Liver (tissue), 9 donors: ENCODE results near the gene SYTL3. TPM values are rescaled to one million over a fixed set of nuclear protein-coding genes. Genes with fewer than 3 reads are reported as not detected.

ENCODE experiments used
- DNase-seq: peaks from one replicate; pipeline ENCODE4 v3.0.0-alpha.2; 2017; ENCODE audit warnings: low spot score
- H3K27ac ChIP-seq, 2 donors: one replicate each; pipeline ENCODE4 v1.7.0; 2013; ENCODE audit warnings: inconsistent platforms in 2 of 2, low read length in 2 of 2, control low read depth in 1 of 2, low read depth in 1 of 2, mild to moderate bottlenecking in 1 of 2
- H3K27me3 ChIP-seq, 4 donors: one replicate each; pipeline versions ENCODE4 v1.6.1 to v1.7.0; 2013; ENCODE audit warnings: low read length in 3 of 4, inconsistent platforms in 1 of 4, mild to moderate bottlenecking in 1 of 4, moderate library complexity in 1 of 4; ENCODE audit not compliant: control insufficient read depth in 4 of 4, insufficient read depth in 4 of 4
- H3K36me3 ChIP-seq, 4 donors: one replicate each; pipeline versions ENCODE4 v1.6.1 to v1.7.0; 2013; ENCODE audit warnings: low read length in 3 of 4, mild to moderate bottlenecking in 3 of 4, low read depth in 1 of 4, moderate library complexity in 1 of 4; ENCODE audit not compliant: control insufficient read depth in 4 of 4, insufficient read depth in 3 of 4
- H3K4me1 ChIP-seq, 4 donors: one replicate each; pipeline versions ENCODE4 v1.6.1 to v1.7.0; 2013; ENCODE audit warnings: low read length in 3 of 4, mild to moderate bottlenecking in 3 of 4, moderate library complexity in 1 of 4; ENCODE audit not compliant: control insufficient read depth in 4 of 4, insufficient read depth in 4 of 4
- H3K4me3 ChIP-seq, 3 donors: one replicate each; pipeline versions ENCODE4 v1.6.1 to v1.7.0; 2013; ENCODE audit warnings: low read length in 3 of 3, control low read depth in 1 of 3, low read depth in 1 of 3, mild to moderate bottlenecking in 1 of 3
- H3K9ac ChIP-seq, 2 donors: one replicate each; pipeline ENCODE4 v1.7.0; 2013; ENCODE audit warnings: low read length in 2 of 2, mild to moderate bottlenecking in 2 of 2, moderate library complexity in 2 of 2, control low read depth in 1 of 2, low read depth in 1 of 2
- H3K9me3 ChIP-seq, 4 donors: one replicate each; pipeline versions ENCODE4 v1.6.1 to v1.7.0; 2013; ENCODE audit warnings: low read length in 3 of 4; ENCODE audit not compliant: control insufficient read depth in 4 of 4
- ATF3 ChIP-seq: IDR thresholded peaks from 2 replicates; pipeline ENCODE4 v1.6.1; 2016; ENCODE audit warnings: antibody characterized with exemption
- CTCF ChIP-seq: fragments of 150-350 bp; IDR thresholded peaks from 2 replicates; pipeline ENCODE4 v1.5.1; 2017; ENCODE audit warnings: improper control_type of control experiment, low read depth, low read length; ENCODE audit not compliant: missing input control
- FOXA1 ChIP-seq: IDR thresholded peaks from 2 replicates; pipeline ENCODE4 v1.6.1; 2016; ENCODE audit warnings: antibody characterized with exemption
- FOXA2 ChIP-seq: IDR thresholded peaks from 2 replicates; pipeline ENCODE4 v1.6.1; 2016; ENCODE audit warnings: antibody characterized with exemption
- GABPA ChIP-seq, 2 donors: IDR thresholded peaks in 1 of 2; conservative IDR thresholded peaks in 1 of 2; 2 replicates each; pipeline ENCODE4 v1.6.1; 2016; ENCODE audit warnings: antibody characterized with exemption in 2 of 2, mild to moderate bottlenecking in 1 of 2, moderate library complexity in 1 of 2
- HNF4A ChIP-seq, 2 donors: conservative IDR thresholded peaks; 2 replicates each; pipeline ENCODE4 v1.6.1; 2016; ENCODE audit warnings: antibody characterized with exemption in 2 of 2, mild to moderate bottlenecking in 2 of 2
- JUND ChIP-seq, 2 donors: IDR thresholded peaks; 2 replicates each; pipeline ENCODE4 v1.6.1; 2016; ENCODE audit warnings: antibody characterized with exemption in 2 of 2
- MAX ChIP-seq: IDR thresholded peaks from 2 replicates; pipeline ENCODE4 v1.6.1; 2016; ENCODE audit warnings: antibody characterized with exemption
- REST ChIP-seq: IDR thresholded peaks from 2 replicates; pipeline ENCODE4 v1.6.1; 2016; ENCODE audit warnings: antibody characterized with exemption, mild to moderate bottlenecking
- RXRA ChIP-seq, 2 donors: IDR thresholded peaks; 2 replicates each; pipeline ENCODE4 v1.6.1; 2017 to 2018; ENCODE audit warnings: antibody characterized with exemption in 2 of 2, mild to moderate bottlenecking in 1 of 2
- SP1 ChIP-seq: IDR thresholded peaks from 2 replicates; pipeline ENCODE4 v1.6.1; 2018; ENCODE audit warnings: antibody characterized with exemption, mild to moderate bottlenecking
- TAF1 ChIP-seq: conservative IDR thresholded peaks from 2 replicates; pipeline ENCODE4 v1.6.1; 2016; ENCODE audit warnings: antibody characterized with exemption, mild to moderate bottlenecking
- YY1 ChIP-seq: IDR thresholded peaks from 2 replicates; pipeline ENCODE4 v1.6.1; 2016; ENCODE audit warnings: antibody characterized with exemption, mild to moderate bottlenecking
- ZBTB33 ChIP-seq: IDR thresholded peaks from 2 replicates; pipeline ENCODE4 v1.6.1; 2016; ENCODE audit warnings: antibody characterized with exemption
- WGBS: extraction: QIAGEN DNeasy Blood & Tissue Kit; methylation state at CpG from one replicate; pipeline ENCODE4 v1.1.7; 2013; 5-methylcytosine and 5-hydroxymethylcytosine counted together
- polyA plus RNA-seq, 2 donors: library from polyadenylated mRNA; stranded (reverse) in 1 of 2; unstranded in 1 of 2; fragments of 200-250 nt in 1 of 2; fragments of >200 nt in 1 of 2; fragmentation: Nextera tagmentation in 1 of 2; extraction: Ambion mirVana in 1 of 2; gene quantifications; one replicate each; pipeline versions ENCODE4 v1.2.1 to v1.2.3, GENCODE V29; 2013 to 2015
- total RNA-seq, 2 donors: library from RNA; depleted of rRNA; stranded (reverse); fragments of >200 nt; gene quantifications; one replicate each; pipeline ENCODE4 v1.2.3, GENCODE V29; 2014
- donor health status: healthy.
- donor health status: healthy.
- donor health status: healthy.
- donor health status: healthy.
- donor health status: healthy.

Gene SYTL3
- total and polyA plus RNA-seq, 4 donors = 0.28 to 1.7 (median 0.51) TPM

GRCh38 chr6:158642097-158642601, 7.7 kb upstream of the SYTL3 start:
- Histone ChIP-seq H3K9ac (no peak overlapping the region), H3K36me3 (peaks cover 0 to 6% (median 2%) of the 10 kb centered on the region in 4 donors), H3K27ac (peak overlapping the region in 1 of 2 donors; percentile 98), H3K27me3 (no peaks in the 10 kb centered on the region), H3K4me3 (no peak overlapping the region), H3K4me1 (peaks cover 0 to 16% (median 11%) of the 10 kb centered on the region in 4 donors), H3K9me3 (no peaks in the 10 kb centered on the region)
- TF ChIP-seq CTCF (no peak), RXRA (IDR thresholded peaks at IDR 0.05) (peak in 1 of 2 donors; percentile 11)
- peak; percentile 17 for DNase-seq
- 70% methylated on average over 8 of the region's 8 CpGs for WGBS

GRCh38 chr6:158643836-158644230, 6.0 kb upstream of the SYTL3 start:
- peaks cover 0 to 2% (median 0%) of the 10 kb centered on the region in 4 donors for H3K36me3 ChIP-seq
- no peak for DNase-seq
- no peaks in the 10 kb centered on the region for H3K9me3 ChIP-seq
- peak overlapping the region; percentile 40 to 74 for H3K9ac ChIP-seq
- TF ChIP-seq TAF1 (no peak), SP1 (no peak), FOXA1 (no peak), HNF4A (conservative IDR thresholded peaks at IDR 0.05) (no peak), YY1 (no peak), FOXA2 (no peak), CTCF (no peak)
- 8% methylated on average over 21 of the region's 21 CpGs for WGBS
- H3K27ac ChIP-seq = peak overlapping the region; percentile 88 to 98
- no peaks in the 10 kb centered on the region for H3K27me3 ChIP-seq
- H3K4me1 ChIP-seq = peaks cover 0 to 16% (median 11%) of the 10 kb centered on the region in 4 donors
- H3K4me3 ChIP-seq = peak overlapping the region; percentile 63 to 98 (median 94)

- peak within 1 kb of the TSS; percentile 40 to 87 for H3K9ac ChIP-seq
- no peaks in the 10 kb centered on the region for H3K27me3 ChIP-seq
- DNase-seq = peak; percentile 95
- peaks cover 0 to 16% (median 11%) of the 10 kb centered on the region in 4 donors for H3K4me1 ChIP-seq
- under 1% methylated on average over 81 of the region's 81 CpGs for WGBS
- no peaks in the 10 kb centered on the region for H3K36me3 ChIP-seq
- no peaks in the 10 kb centered on the region for H3K9me3 ChIP-seq
- peak within 1 kb of the TSS; percentile 68 to 98 (median 94) for H3K4me3 ChIP-seq
- peak within 1 kb of the TSS; percentile 88 to 98 for H3K27ac ChIP-seq
- TF ChIP-seq FOXA1 = peak; percentile 52
- TF ChIP-seq ATF3 = no peak
- no peak for TF ChIP-seq TAF1
- TF ChIP-seq SP1 = peak; percentile 78
- peak; percentile 74 for TF ChIP-seq REST
- TF ChIP-seq GABPA (IDR thresholded peaks at IDR 0.05 in 1 of 2, conservative IDR thresholded peaks at IDR 0.05 in 1 of 2) = peak in 1 of 2 donors; percentile 52
- no peak for TF ChIP-seq ZBTB33
- no peak for TF ChIP-seq MAX
- TF ChIP-seq JUND (IDR thresholded peaks at IDR 0.05) = peak in 1 of 2 donors; percentile 20
- TF ChIP-seq HNF4A (conservative IDR thresholded peaks at IDR 0.05) = peak; percentile 38 to 47
- TF ChIP-seq FOXA2 = no peak
Measured at GRCh38 chr6:158644231-158645063, 5.4 kb upstream of the SYTL3 start, which contains the start of gene DYNLT1. DYNLT1 (minus strand) TSS chr6:158644743; CDS start chr6:158644708, 35 bp downstream.
